Astrocyte (in vitro differentiated cells and primary cell): ENCODE data around the gene KCNJ18.
"Not testable (repeated sequence)": the region's sequence is repeated elsewhere in the genome, so short reads cannot be mapped to it uniquely, and the experiment has no call there.

ENCODE experiments used
- EZH2 ChIP-seq: IDR thresholded peaks from 2 replicates; pipeline ENCODE4 v1.6.1; 2012; ENCODE audit warnings: mild to moderate bottlenecking, low read length, inconsistent platforms; ENCODE audit not compliant: insufficient read depth
- TF ChIP-seq, protein P1 (sequence below): IDR thresholded peaks from 2 replicates; pipeline ENCODE4 v1.5.1; 2011; ENCODE audit warnings: low read depth, mild to moderate bottlenecking, inconsistent platforms, low read length, moderate library complexity; ENCODE audit not compliant: insufficient read depth

- TF ChIP-seq EZH2, result not testable (repeated sequence)
- TF ChIP-seq, protein P1, sequence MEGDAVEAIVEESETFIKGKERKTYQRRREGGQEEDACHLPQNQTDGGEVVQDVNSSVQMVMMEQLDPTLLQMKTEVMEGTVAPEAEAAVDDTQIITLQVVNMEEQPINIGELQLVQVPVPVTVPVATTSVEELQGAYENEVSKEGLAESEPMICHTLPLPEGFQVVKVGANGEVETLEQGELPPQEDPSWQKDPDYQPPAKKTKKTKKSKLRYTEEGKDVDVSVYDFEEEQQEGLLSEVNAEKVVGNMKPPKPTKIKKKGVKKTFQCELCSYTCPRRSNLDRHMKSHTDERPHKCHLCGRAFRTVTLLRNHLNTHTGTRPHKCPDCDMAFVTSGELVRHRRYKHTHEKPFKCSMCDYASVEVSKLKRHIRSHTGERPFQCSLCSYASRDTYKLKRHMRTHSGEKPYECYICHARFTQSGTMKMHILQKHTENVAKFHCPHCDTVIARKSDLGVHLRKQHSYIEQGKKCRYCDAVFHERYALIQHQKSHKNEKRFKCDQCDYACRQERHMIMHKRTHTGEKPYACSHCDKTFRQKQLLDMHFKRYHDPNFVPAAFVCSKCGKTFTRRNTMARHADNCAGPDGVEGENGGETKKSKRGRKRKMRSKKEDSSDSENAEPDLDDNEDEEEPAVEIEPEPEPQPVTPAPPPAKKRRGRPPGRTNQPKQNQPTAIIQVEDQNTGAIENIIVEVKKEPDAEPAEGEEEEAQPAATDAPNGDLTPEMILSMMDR, result not testable (repeated sequence)
Observed at GRCh38 chr17:21745385-21746054, 53.2 kb downstream of the KCNJ18 start.
